H9 (cell line): Measurements from ENCODE around the gene CPO. TPM values are rescaled to one million over a fixed set of nuclear protein-coding genes. Genes with fewer than 3 reads are reported as not detected.

ENCODE experiments used
- DNase-seq: peaks from one replicate; pipeline ENCODE4 v3.0.0-alpha.2; 2017
- H2AFZ ChIP-seq: one replicate; pipeline ENCODE4 v1.6.1; 2013; ENCODE audit warnings: mild to moderate bottlenecking, low read length, control low read depth, moderate library complexity
- H2AK5ac ChIP-seq: 2 replicates; pipeline ENCODE4 v1.6.1; 2013; ENCODE audit warnings: low read length, control low read depth, mixed read lengths; ENCODE audit not compliant: insufficient read length
- H2BK120ac ChIP-seq: one replicate; pipeline ENCODE4 v1.6.1; 2013; ENCODE audit warnings: low read depth, mild to moderate bottlenecking, low read length, control low read depth, inconsistent platforms; ENCODE audit not compliant: poor library complexity, severe bottlenecking
- H2BK12ac ChIP-seq: 2 replicates; pipeline ENCODE4 v1.6.1; 2013; ENCODE audit warnings: low read length, control low read depth, mixed read lengths, low read depth; ENCODE audit not compliant: insufficient read length
- H2BK15ac ChIP-seq: 2 replicates; pipeline ENCODE4 v1.6.1; 2013; ENCODE audit warnings: low read depth, low read length, control low read depth
- H2BK20ac ChIP-seq: one replicate; pipeline ENCODE4 v1.6.1; 2013; ENCODE audit warnings: low read depth, mild to moderate bottlenecking, low read length, control low read depth, inconsistent platforms; ENCODE audit not compliant: poor library complexity, severe bottlenecking
- H2BK5ac ChIP-seq: 2 replicates; pipeline ENCODE4 v1.6.1; 2013; ENCODE audit warnings: low read length, control low read depth, mixed read lengths; ENCODE audit not compliant: insufficient read length
- H3K14ac ChIP-seq: 2 replicates; pipeline ENCODE4 v1.6.1; 2013; ENCODE audit warnings: low read length, control low read depth; ENCODE audit not compliant: insufficient read depth
- H3K18ac ChIP-seq: 2 replicates; pipeline ENCODE4 v1.6.1; 2013; ENCODE audit warnings: low read depth, mild to moderate bottlenecking, mixed read lengths, low read length, control low read depth; ENCODE audit not compliant: insufficient read length
- H3K23ac ChIP-seq: 2 replicates; pipeline ENCODE4 v1.6.1; 2013; ENCODE audit warnings: low read length, control low read depth, mixed read lengths, low read depth; ENCODE audit not compliant: insufficient read length
- H3K23me2 ChIP-seq: 2 replicates; pipeline ENCODE4 v1.6.1; 2013; ENCODE audit warnings: low read depth, mild to moderate bottlenecking, mixed read lengths, low read length, control low read depth; ENCODE audit not compliant: insufficient read length, poor library complexity, severe bottlenecking
- H3K27ac ChIP-seq: 2 replicates; pipeline ENCODE4 v1.5.1; 2013; ENCODE audit warnings: low read length, control low read depth, mixed read lengths, low read depth; ENCODE audit not compliant: insufficient read length
- H3K27me3 ChIP-seq: 2 replicates; pipeline ENCODE4 v1.6.1; 2013; ENCODE audit warnings: low read length, control low read depth, inconsistent platforms; ENCODE audit not compliant: insufficient read depth
- H3K4ac ChIP-seq: 2 replicates; pipeline ENCODE4 v1.6.1; 2013; ENCODE audit warnings: low read depth, mild to moderate bottlenecking, control low read depth, inconsistent platforms, low read length, moderate library complexity
- H3K4me1 ChIP-seq: 2 replicates; pipeline ENCODE4 v1.6.1; 2013; ENCODE audit warnings: low read length, control low read depth, inconsistent platforms; ENCODE audit not compliant: insufficient read depth
- H3K4me2 ChIP-seq: 2 replicates; pipeline ENCODE4 v1.6.1; 2013; ENCODE audit warnings: low read length, control low read depth, mixed read lengths; ENCODE audit not compliant: insufficient read length, insufficient read depth
- H3K56ac ChIP-seq: 2 replicates; pipeline ENCODE4 v1.6.1; 2013; ENCODE audit warnings: low read depth, mild to moderate bottlenecking, mixed read lengths, low read length, control low read depth; ENCODE audit not compliant: insufficient read length
- H3K79me1 ChIP-seq: 2 replicates; pipeline ENCODE4 v1.6.1; 2013; ENCODE audit warnings: low read depth, mild to moderate bottlenecking, moderate library complexity, low read length, control low read depth, inconsistent platforms; ENCODE audit not compliant: insufficient read depth, poor library complexity, severe bottlenecking
- H3K79me2 ChIP-seq: 2 replicates; pipeline ENCODE4 v1.6.1; 2013; ENCODE audit warnings: low read length, control low read depth, inconsistent platforms; ENCODE audit not compliant: insufficient read depth
- H3K9ac ChIP-seq: 2 replicates; pipeline ENCODE4 v1.6.1; 2013; ENCODE audit warnings: low read length, control low read depth, mixed read lengths; ENCODE audit not compliant: insufficient read length; ENCODE audit errors: extremely low read depth
- H3K9me3 ChIP-seq: one replicate; pipeline ENCODE4 v1.6.1; 2013; ENCODE audit warnings: low read depth, low read length, inconsistent platforms; ENCODE audit not compliant: control insufficient read depth
- H3T11ph ChIP-seq: one replicate; pipeline ENCODE4 v1.6.1; 2013; ENCODE audit warnings: mild to moderate bottlenecking, low read length, control low read depth, inconsistent platforms
- H4K20me1 ChIP-seq: one replicate; pipeline ENCODE4 v1.6.1; 2013; ENCODE audit not compliant: control insufficient read depth, insufficient read length, insufficient read depth
- H4K5ac ChIP-seq: 2 replicates; pipeline ENCODE4 v1.6.1; 2013; ENCODE audit warnings: low read depth, mild to moderate bottlenecking, mixed read lengths, low read length, control low read depth; ENCODE audit not compliant: insufficient read length
- H4K8ac ChIP-seq: replicated peaks from 2 replicates; pipeline ENCODE4 v1.6.1; 2013; ENCODE audit warnings: low read length, control low read depth, mixed read lengths, low read depth; ENCODE audit not compliant: insufficient read length
- H4K91ac ChIP-seq: 2 replicates; pipeline ENCODE4 v1.6.1; 2013; ENCODE audit warnings: low read depth, mild to moderate bottlenecking, moderate library complexity, mixed read lengths, low read length, control low read depth; ENCODE audit not compliant: insufficient read length
- H3K27ac Mint-ChIP-seq, 3 experiments: 2 replicates in 2 of 3; 3 replicates in 1 of 3; pipeline ENCODE4 v1.8.0; 2020 to 2021; ENCODE audit warnings: mixed read lengths in 3 of 3, mild to moderate bottlenecking in 1 of 3, moderate library complexity in 1 of 3
- H3K27me3 Mint-ChIP-seq: 2 replicates; pipeline ENCODE4 v1.8.0; 2021; ENCODE audit warnings: low read depth, mild to moderate bottlenecking, moderate library complexity, mixed read lengths
- H3K36me3 Mint-ChIP-seq, 3 experiments: 2 replicates in 2 of 3; 3 replicates in 1 of 3; pipeline ENCODE4 v1.8.0; 2020 to 2021; ENCODE audit warnings: low read depth in 3 of 3, mixed read lengths in 3 of 3; ENCODE audit not compliant: insufficient read depth in 1 of 3
- H3K4me1 Mint-ChIP-seq, 2 experiments: 2 replicates each; pipeline ENCODE4 v1.8.0; 2020; ENCODE audit warnings: mixed read lengths in 2 of 2
- H3K4me3 Mint-ChIP-seq, 2 experiments: 2 replicates in 1 of 2; 3 replicates in 1 of 2; pipeline ENCODE4 v1.8.0; 2020 to 2021; ENCODE audit warnings: mild to moderate bottlenecking in 2 of 2, mixed read lengths in 2 of 2, moderate library complexity in 1 of 2
- H3K9me3 Mint-ChIP-seq, 2 experiments: 2 replicates in 1 of 2; 3 replicates in 1 of 2; pipeline ENCODE4 v1.8.0; 2020; ENCODE audit warnings: mild to moderate bottlenecking in 2 of 2, mixed read lengths in 2 of 2, moderate library complexity in 1 of 2
- CTCF ChIP-seq: fragments of 200-600 bp; sonication (generic); conservative IDR thresholded peaks from 3 replicates; pipeline ENCODE4 v1.8.0; 2021; ENCODE audit warnings: antibody characterized with exemption, mild to moderate bottlenecking
- WGBS: extraction: QIAGEN DNeasy Blood & Tissue Kit; methylation state at CpG from one replicate; pipeline ENCODE4 v1.1.7; 2013; ENCODE audit warnings: missing lambda C conversion rate, low lambda C conversion rate, mixed read lengths; ENCODE audit not compliant: insufficient read length; ENCODE audit errors: extremely low coverage; 5-methylcytosine and 5-hydroxymethylcytosine counted together
- total RNA-seq: library from RNA; stranded (reverse); gene quantifications from 2 replicates; pipeline ENCODE4 v1.2.1, GENCODE V29; 2021

Gene CPO
- total RNA-seq, 1 experiment from 2014 or later = 0.68 TPM

- H3K27ac Mint-ChIP-seq = no peak overlapping the region
- no peaks in the 10 kb centered on the region for H3K9me3 Mint-ChIP-seq
- Histone ChIP-seq H2AFZ (no peak overlapping the region), H3K79me1 (no peaks in the 10 kb centered on the region), H4K5ac (no peak overlapping the region), H2AK5ac (no peak overlapping the region), H4K8ac (no peak overlapping the region), H2BK20ac (no peak overlapping the region), H3K4me1 (peaks cover 9% of the 10 kb centered on the region; the same call in 1 of the 2 replicates), H3K18ac (no peak overlapping the region), H3K9me3 (no peaks in the 10 kb centered on the region), H3K4me2 (no peak overlapping the region), H3K56ac (no peak overlapping the region), H3K4ac (no peak overlapping the region), H2BK120ac (no peak overlapping the region), H2BK12ac (no peak overlapping the region), H3K14ac (no peak overlapping the region), H3T11ph (no peak overlapping the region), H4K20me1 (no peaks in the 10 kb centered on the region), H3K27me3 (no peaks in the 10 kb centered on the region), H2BK5ac (no peak overlapping the region), H3K79me2 (no peaks in the 10 kb centered on the region), H4K91ac (no peak overlapping the region), H2BK15ac (no peak overlapping the region), H3K27ac (no peak overlapping the region), H3K23me2 (no peaks in the 10 kb centered on the region), H3K9ac (no peak overlapping the region), H3K23ac (no peak overlapping the region)
- peaks cover 31 to 37% of the 10 kb centered on the region in 2 experiments for H3K4me1 Mint-ChIP-seq
- H3K27me3 Mint-ChIP-seq = no peaks in the 10 kb centered on the region
- no peak for TF ChIP-seq CTCF
- H3K36me3 Mint-ChIP-seq = no peaks in the 10 kb centered on the region
- no peak overlapping the region for H3K4me3 Mint-ChIP-seq
- no peak for DNase-seq
- no CpG with 5 or more reads among the region's 12 CpGs for WGBS
Measured at GRCh38 chr2:206981086-206981674, 41.9 kb downstream of the CPO start.
